H9 (cell line): Measurements from ENCODE around the gene KIAA0930. TPM values are rescaled to one million over a fixed set of nuclear protein-coding genes. Genes with fewer than 3 reads are reported as not detected.

Experiments
- DNase-seq: peaks from one replicate; pipeline ENCODE4 v3.0.0-alpha.2; 2017
- H2AFZ ChIP-seq: one replicate; pipeline ENCODE4 v1.6.1; 2013; ENCODE audit warnings: mild to moderate bottlenecking, low read length, control low read depth, moderate library complexity
- H2AK5ac ChIP-seq: 2 replicates; pipeline ENCODE4 v1.6.1; 2013; ENCODE audit warnings: low read length, control low read depth, mixed read lengths; ENCODE audit not compliant: insufficient read length
- H2BK120ac ChIP-seq: one replicate; pipeline ENCODE4 v1.6.1; 2013; ENCODE audit warnings: low read depth, mild to moderate bottlenecking, low read length, control low read depth, inconsistent platforms; ENCODE audit not compliant: poor library complexity, severe bottlenecking
- H2BK12ac ChIP-seq: 2 replicates; pipeline ENCODE4 v1.6.1; 2013; ENCODE audit warnings: low read length, control low read depth, mixed read lengths, low read depth; ENCODE audit not compliant: insufficient read length
- H2BK15ac ChIP-seq: 2 replicates; pipeline ENCODE4 v1.6.1; 2013; ENCODE audit warnings: low read depth, low read length, control low read depth
- H2BK20ac ChIP-seq: one replicate; pipeline ENCODE4 v1.6.1; 2013; ENCODE audit warnings: low read depth, mild to moderate bottlenecking, low read length, control low read depth, inconsistent platforms; ENCODE audit not compliant: poor library complexity, severe bottlenecking
- H2BK5ac ChIP-seq: 2 replicates; pipeline ENCODE4 v1.6.1; 2013; ENCODE audit warnings: low read length, control low read depth, mixed read lengths; ENCODE audit not compliant: insufficient read length
- H3K14ac ChIP-seq: 2 replicates; pipeline ENCODE4 v1.6.1; 2013; ENCODE audit warnings: low read length, control low read depth; ENCODE audit not compliant: insufficient read depth
- H3K18ac ChIP-seq: 2 replicates; pipeline ENCODE4 v1.6.1; 2013; ENCODE audit warnings: low read depth, mild to moderate bottlenecking, mixed read lengths, low read length, control low read depth; ENCODE audit not compliant: insufficient read length
- H3K23ac ChIP-seq: 2 replicates; pipeline ENCODE4 v1.6.1; 2013; ENCODE audit warnings: low read length, control low read depth, mixed read lengths, low read depth; ENCODE audit not compliant: insufficient read length
- H3K23me2 ChIP-seq: 2 replicates; pipeline ENCODE4 v1.6.1; 2013; ENCODE audit warnings: low read depth, mild to moderate bottlenecking, mixed read lengths, low read length, control low read depth; ENCODE audit not compliant: insufficient read length, poor library complexity, severe bottlenecking
- H3K27ac ChIP-seq: 2 replicates; pipeline ENCODE4 v1.5.1; 2013; ENCODE audit warnings: low read length, control low read depth, mixed read lengths, low read depth; ENCODE audit not compliant: insufficient read length
- H3K27me3 ChIP-seq: 2 replicates; pipeline ENCODE4 v1.6.1; 2013; ENCODE audit warnings: low read length, control low read depth, inconsistent platforms; ENCODE audit not compliant: insufficient read depth
- H3K4ac ChIP-seq: 2 replicates; pipeline ENCODE4 v1.6.1; 2013; ENCODE audit warnings: low read depth, mild to moderate bottlenecking, control low read depth, inconsistent platforms, low read length, moderate library complexity
- H3K4me1 ChIP-seq: 2 replicates; pipeline ENCODE4 v1.6.1; 2013; ENCODE audit warnings: low read length, control low read depth, inconsistent platforms; ENCODE audit not compliant: insufficient read depth
- H3K4me2 ChIP-seq: 2 replicates; pipeline ENCODE4 v1.6.1; 2013; ENCODE audit warnings: low read length, control low read depth, mixed read lengths; ENCODE audit not compliant: insufficient read length, insufficient read depth
- H3K56ac ChIP-seq: 2 replicates; pipeline ENCODE4 v1.6.1; 2013; ENCODE audit warnings: low read depth, mild to moderate bottlenecking, mixed read lengths, low read length, control low read depth; ENCODE audit not compliant: insufficient read length
- H3K79me1 ChIP-seq: 2 replicates; pipeline ENCODE4 v1.6.1; 2013; ENCODE audit warnings: low read depth, mild to moderate bottlenecking, moderate library complexity, low read length, control low read depth, inconsistent platforms; ENCODE audit not compliant: insufficient read depth, poor library complexity, severe bottlenecking
- H3K79me2 ChIP-seq: 2 replicates; pipeline ENCODE4 v1.6.1; 2013; ENCODE audit warnings: low read length, control low read depth, inconsistent platforms; ENCODE audit not compliant: insufficient read depth
- H3K9ac ChIP-seq: 2 replicates; pipeline ENCODE4 v1.6.1; 2013; ENCODE audit warnings: low read length, control low read depth, mixed read lengths; ENCODE audit not compliant: insufficient read length; ENCODE audit errors: extremely low read depth
- H3K9me3 ChIP-seq: one replicate; pipeline ENCODE4 v1.6.1; 2013; ENCODE audit warnings: low read depth, low read length, inconsistent platforms; ENCODE audit not compliant: control insufficient read depth
- H3T11ph ChIP-seq: one replicate; pipeline ENCODE4 v1.6.1; 2013; ENCODE audit warnings: mild to moderate bottlenecking, low read length, control low read depth, inconsistent platforms
- H4K20me1 ChIP-seq: one replicate; pipeline ENCODE4 v1.6.1; 2013; ENCODE audit not compliant: control insufficient read depth, insufficient read length, insufficient read depth
- H4K5ac ChIP-seq: 2 replicates; pipeline ENCODE4 v1.6.1; 2013; ENCODE audit warnings: low read depth, mild to moderate bottlenecking, mixed read lengths, low read length, control low read depth; ENCODE audit not compliant: insufficient read length
- H4K8ac ChIP-seq: replicated peaks from 2 replicates; pipeline ENCODE4 v1.6.1; 2013; ENCODE audit warnings: low read length, control low read depth, mixed read lengths, low read depth; ENCODE audit not compliant: insufficient read length
- H4K91ac ChIP-seq: 2 replicates; pipeline ENCODE4 v1.6.1; 2013; ENCODE audit warnings: low read depth, mild to moderate bottlenecking, moderate library complexity, mixed read lengths, low read length, control low read depth; ENCODE audit not compliant: insufficient read length
- H3K27ac Mint-ChIP-seq, 3 experiments: 2 replicates in 2 of 3; 3 replicates in 1 of 3; pipeline ENCODE4 v1.8.0; 2020 to 2021; ENCODE audit warnings: mixed read lengths in 3 of 3, mild to moderate bottlenecking in 1 of 3, moderate library complexity in 1 of 3
- H3K27me3 Mint-ChIP-seq: 2 replicates; pipeline ENCODE4 v1.8.0; 2021; ENCODE audit warnings: low read depth, mild to moderate bottlenecking, moderate library complexity, mixed read lengths
- H3K36me3 Mint-ChIP-seq, 3 experiments: 2 replicates in 2 of 3; 3 replicates in 1 of 3; pipeline ENCODE4 v1.8.0; 2020 to 2021; ENCODE audit warnings: low read depth in 3 of 3, mixed read lengths in 3 of 3; ENCODE audit not compliant: insufficient read depth in 1 of 3
- H3K4me1 Mint-ChIP-seq, 2 experiments: 2 replicates each; pipeline ENCODE4 v1.8.0; 2020; ENCODE audit warnings: mixed read lengths in 2 of 2
- H3K4me3 Mint-ChIP-seq, 2 experiments: 2 replicates in 1 of 2; 3 replicates in 1 of 2; pipeline ENCODE4 v1.8.0; 2020 to 2021; ENCODE audit warnings: mild to moderate bottlenecking in 2 of 2, mixed read lengths in 2 of 2, moderate library complexity in 1 of 2
- H3K9me3 Mint-ChIP-seq, 2 experiments: 2 replicates in 1 of 2; 3 replicates in 1 of 2; pipeline ENCODE4 v1.8.0; 2020; ENCODE audit warnings: mild to moderate bottlenecking in 2 of 2, mixed read lengths in 2 of 2, moderate library complexity in 1 of 2
- CTCF ChIP-seq: fragments of 200-600 bp; sonication (generic); conservative IDR thresholded peaks from 3 replicates; pipeline ENCODE4 v1.8.0; 2021; ENCODE audit warnings: antibody characterized with exemption, mild to moderate bottlenecking
- WGBS: extraction: QIAGEN DNeasy Blood & Tissue Kit; methylation state at CpG from one replicate; pipeline ENCODE4 v1.1.7; 2013; ENCODE audit warnings: missing lambda C conversion rate, low lambda C conversion rate, mixed read lengths; ENCODE audit not compliant: insufficient read length; ENCODE audit errors: extremely low coverage; 5-methylcytosine and 5-hydroxymethylcytosine counted together
- total RNA-seq: library from RNA; stranded (reverse); gene quantifications from 2 replicates; pipeline ENCODE4 v1.2.1, GENCODE V29; 2021

The KIAA0930 gene
- total RNA-seq, 1 experiment from 2014 or later = 46.2 TPM

DNA sequence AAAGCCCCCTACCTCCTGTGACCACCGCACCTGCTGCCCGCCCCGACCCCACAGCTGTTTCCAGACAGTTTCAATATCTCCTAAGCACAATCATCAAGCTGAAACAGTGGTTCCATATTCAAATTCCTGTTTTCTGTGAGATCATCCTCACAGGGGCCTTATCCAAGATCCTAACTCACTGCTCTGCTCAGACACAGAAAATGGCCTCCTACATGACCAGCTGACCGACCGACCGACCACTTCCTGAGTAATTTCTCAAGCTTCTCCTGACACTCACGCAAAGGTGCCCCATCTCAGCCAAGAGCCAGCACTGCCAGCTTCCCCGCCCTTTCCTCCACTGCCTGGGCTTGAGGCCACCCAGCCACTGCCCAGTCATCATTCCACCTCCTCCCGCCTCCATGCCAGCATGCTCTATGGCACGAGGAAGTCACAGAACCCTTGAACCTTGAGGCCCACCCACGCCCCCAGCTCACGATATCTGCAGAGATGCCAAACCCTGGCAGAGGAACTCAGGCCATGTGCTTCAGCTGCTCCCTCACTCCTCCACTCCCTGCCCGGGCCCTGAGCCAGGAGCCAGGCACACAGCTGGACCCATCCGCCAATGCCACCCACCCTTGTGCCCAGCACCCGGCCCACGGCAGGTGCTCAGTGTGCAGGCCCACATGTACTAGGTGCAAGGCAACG lies 14.0 kb downstream of the KIAA0930 start:
- Mint-ChIP-seq H3K27me3 (peaks cover 2% of the 10 kb centered on the region), H3K9me3 (no peaks in the 10 kb centered on the region), H3K4me1 (peaks cover 38 to 50% of the 10 kb centered on the region in 2 experiments), H3K4me3 (peak overlapping the region in 1 of 2 experiments; percentile 30; a peak in 1 of 5 replicates), H3K27ac (peak overlapping the region in 1 of 3 experiments; percentile 81; a peak in 2 of 7 replicates), H3K36me3 (no peaks in the 10 kb centered on the region; a peak in 1 of 7 replicates)
- Histone ChIP-seq H3K4ac (no peak overlapping the region), H3K27me3 (no peaks in the 10 kb centered on the region), H2BK12ac (no peak overlapping the region), H2BK20ac (no peak overlapping the region), H3T11ph (no peak overlapping the region), H2BK5ac (no peak overlapping the region), H4K20me1 (no peaks in the 10 kb centered on the region), H3K9me3 (no peaks in the 10 kb centered on the region), H3K18ac (no peak overlapping the region), H3K23ac (no peak overlapping the region), H3K9ac (no peak overlapping the region), H3K56ac (no peak overlapping the region), H2BK120ac (no peak overlapping the region), H4K8ac (no peak overlapping the region), H4K5ac (no peak overlapping the region), H4K91ac (no peak overlapping the region), H2AK5ac (no peak overlapping the region), H2BK15ac (no peak overlapping the region; the same call in 1 of the 2 replicates), H3K4me2 (no peak overlapping the region), H3K14ac (peak overlapping the region; percentile 52; the same call in 1 of the 2 replicates), H3K79me2 (no peaks in the 10 kb centered on the region; the same call in 1 of the 2 replicates), H2AFZ (no peak overlapping the region), H3K4me1 (no peaks in the 10 kb centered on the region), H3K27ac (no peak overlapping the region), H3K79me1 (no peaks in the 10 kb centered on the region), H3K23me2 (no peaks in the 10 kb centered on the region)
- no CpG with 5 or more reads among the region's 17 CpGs for WGBS
- peak; percentile 18 for DNase-seq
- TF ChIP-seq CTCF = no peak
